Measurements from ENCODE around the gene ABCC8.

ABCC8 gene

GRCh38 chr11:17476317-17477083, at the start of gene ABCC8 (continued):
- TF ChIP-seq ZNF354C (tag by site-specific recombination; IDR thresholded peaks at IDR 0.05; ENCODE audit: borderline replicate concordance, low read depth) (no peak), ZNF2 (tag by site-specific recombination; IDR thresholded peaks at IDR 0.05) (0 out of 2 replicates have a peak, but pooled peaks have one; percentile 24), ZNF768 (tag by site-specific recombination; IDR thresholded peaks at IDR 0.05) (no peak), ZNF561 (tag by site-specific recombination; IDR thresholded peaks at IDR 0.05; ENCODE audit: borderline replicate concordance) (no peak), ELK4 (IDR thresholded peaks at IDR 0.05; ENCODE audit: borderline replicate concordance, low read depth, low read length) (no peak), ZNF791 (tag by site-specific recombination; IDR thresholded peaks at IDR 0.05) (no peak), SETDB1 (IDR thresholded peaks at IDR 0.05; ENCODE audit: insufficient read length, low read length) (no peak), BCL11B (tag by site-specific recombination; IDR thresholded peaks at IDR 0.05; ENCODE audit: low read depth) (no peak), ZNF645 (tag by site-specific recombination; IDR thresholded peaks at IDR 0.05) (no peak), ZBTB20 (tag by site-specific recombination; IDR thresholded peaks at IDR 0.05) (peak; percentile 72; the same call in 1 of the 2 replicates), ZNF169 (tag by site-specific recombination; IDR thresholded peaks at IDR 0.05) (no peak), ZFP3 (tag by site-specific recombination; IDR thresholded peaks at IDR 0.05; ENCODE audit: low read depth) (no peak), ZNF777 (tag by site-specific recombination; IDR thresholded peaks at IDR 0.05; ENCODE audit: borderline replicate concordance) (no peak), TSHZ1 (tag by site-specific recombination; IDR thresholded peaks at IDR 0.05; ENCODE audit: borderline replicate concordance) (no peak), ZBTB48 (tag by site-specific recombination; IDR thresholded peaks at IDR 0.05) (peak; percentile 54), ZNF23 (tag by site-specific recombination; IDR thresholded peaks at IDR 0.05; ENCODE audit: borderline replicate concordance) (no peak), ZBTB1 (tag by site-specific recombination; IDR thresholded peaks at IDR 0.05) (no peak), ZNF701 (tag by site-specific recombination; IDR thresholded peaks at IDR 0.05) (no peak), ZNF580 (tag by site-specific recombination; IDR thresholded peaks at IDR 0.05) (no peak), ZNF155 (tag by site-specific recombination; IDR thresholded peaks at IDR 0.05) (no peak), HOXA7 (CRISPR knock-in tag; IDR thresholded peaks at IDR 0.05; ENCODE audit: borderline replicate concordance) (no peak), ZNF610 (tag by site-specific recombination; IDR thresholded peaks at IDR 0.05; ENCODE audit: borderline replicate concordance) (no peak), ZNF350 (tag by site-specific recombination; IDR thresholded peaks at IDR 0.05) (no peak), ZNF239 (tag by site-specific recombination; IDR thresholded peaks at IDR 0.05) (no peak), ZNF280C (tag by site-specific recombination; IDR thresholded peaks at IDR 0.05) (no peak), ZNF600 (tag by site-specific recombination; IDR thresholded peaks at IDR 0.05) (peak; percentile 22; the same call in 1 of the 2 replicates), BCL6B (tag by site-specific recombination; IDR thresholded peaks at IDR 0.05) (no peak), YY1 (tag by site-specific recombination; IDR thresholded peaks at IDR 0.05) (peak; percentile 37; the same call in 1 of the 2 replicates), ZNF843 (tag by site-specific recombination; IDR thresholded peaks at IDR 0.05) (no peak), ZNF223 (tag by site-specific recombination; IDR thresholded peaks at IDR 0.05) (no peak), ZNF530 (tag by site-specific recombination; IDR thresholded peaks at IDR 0.05; ENCODE audit: low read depth) (no peak)
